K562 (cell line): ENCODE results near the gene MUC5B. TPM values are rescaled to one million over a fixed set of nuclear protein-coding genes. Genes with fewer than 3 reads are reported as not detected.

ENCODE experiments used
- ATAC-seq: fragments of 200-7000 bp; cut with Tn5 transposase; 3 replicates; pipeline ENCODE4 v1.9.1; 2020; ENCODE audit warnings: moderate library complexity
- BruUV-seq: library from RNA; stranded (reverse); fragments of 400-500 nt; replicated peaks from 2 replicates; lab custom pipeline; 2021; lab: Mats Ljungman, UMichigan
- CTCF ChIA-PET: fragments of 300-600 bp; formaldehyde crosslinking; extraction: SDS; loops from one replicate; lab custom pipeline; 2021; ENCODE audit warnings: low intra/inter-chr PET ratio; lab: Yijun Ruan, JAX
- POLR2A ChIA-PET: fragments of 300-600, 350-650 bp; sonication (Branson Sonifier 250); formaldehyde crosslinking; extraction: SDS; loops from one replicate; lab custom pipeline; 2021; ENCODE audit warnings: antibody characterized with exemption, inconsistent platforms; lab: Yijun Ruan, JAX
- DNase-seq, 4 experiments: peaks; one replicate each; pipeline versions ENCODE4 v3.0.0 to v3.0.0-alpha.2; 2011 to 2018; ENCODE audit warnings: low spot score in 3 of 4, mixed read lengths in 3 of 4; ENCODE audit errors: extremely low read depth in 1 of 4
- FAIRE-seq: peaks from 2 replicates; lab custom pipeline; 2011; peaks lifted over from hg19 to GRCh38; lab: Jason Lieb, UNC
- H2AFZ ChIP-seq: 2 replicates; pipeline ENCODE4 v1.6.0; 2011; ENCODE audit warnings: low read depth, low read length, control low read depth, inconsistent platforms
- H3K27ac ChIP-seq: fragments of 200-600 bp; 3 replicates; pipeline ENCODE4 v1.8.0; 2011; ENCODE audit warnings: low read depth, mild to moderate bottlenecking, control low read depth, inconsistent platforms, low read length, moderate library complexity, mixed read lengths; ENCODE audit errors: extremely low read depth
- H3K27me3 ChIP-seq, 2 experiments: fragments of 300-600 bp in 1 of 2; 2 replicates in 1 of 2; 3 replicates in 1 of 2; pipeline versions ENCODE4 v1.6.0 to v1.8.0; 2011; ENCODE audit warnings: inconsistent platforms in 2 of 2, low read length in 2 of 2, mild to moderate bottlenecking in 1 of 2, mixed read lengths in 1 of 2, moderate library complexity in 1 of 2; ENCODE audit not compliant: control insufficient read depth in 2 of 2, insufficient read depth in 2 of 2
- H3K36me3 ChIP-seq: fragments of 300-600 bp; 3 replicates; pipeline ENCODE4 v1.8.0; 2011; ENCODE audit warnings: mild to moderate bottlenecking, low read length, inconsistent platforms; ENCODE audit not compliant: control insufficient read depth, insufficient read depth
- H3K4me1 ChIP-seq, 2 experiments: fragments of 200-600 bp in 1 of 2; replicated peaks in 1 of 2; 2 replicates in 1 of 2; 3 replicates in 1 of 2; pipeline versions ENCODE4 v1.5.1 to v1.8.0; 2011; ENCODE audit warnings: inconsistent platforms in 2 of 2, low read length in 2 of 2, mild to moderate bottlenecking in 1 of 2, mixed read lengths in 1 of 2, moderate library complexity in 1 of 2; ENCODE audit not compliant: control insufficient read depth in 2 of 2, insufficient read depth in 2 of 2
- H3K4me2 ChIP-seq: 2 replicates; pipeline ENCODE4 v1.6.1; 2011; ENCODE audit warnings: low read length, control low read depth, inconsistent platforms, mixed read lengths; ENCODE audit not compliant: insufficient read depth
- H3K4me3 ChIP-seq: fragments of 200-600 bp; sonication (generic), shearing (Covaris generic); 2 replicates; pipeline ENCODE4 v1.5.1; 2016; ENCODE audit warnings: control low read depth, inconsistent platforms
- H3K79me2 ChIP-seq: fragments of 200-600 bp; 3 replicates; pipeline ENCODE4 v1.8.0; 2011; ENCODE audit warnings: low read length, inconsistent platforms; ENCODE audit not compliant: control insufficient read depth, insufficient read depth
- H3K9ac ChIP-seq, 2 experiments: 2 replicates each; pipeline versions ENCODE4 v1.6.0 to v1.6.1; 2011; ENCODE audit warnings: low read depth in 2 of 2, low read length in 2 of 2, control low read depth in 1 of 2, inconsistent platforms in 1 of 2, mild to moderate bottlenecking in 1 of 2, mixed read lengths in 1 of 2; ENCODE audit not compliant: insufficient read depth in 1 of 2
- H3K9me1 ChIP-seq: one replicate; pipeline ENCODE4 v1.6.0; 2011; ENCODE audit warnings: inconsistent platforms, mild to moderate bottlenecking, low read length, moderate library complexity; ENCODE audit not compliant: control insufficient read depth, insufficient read depth
- H3K9me3 ChIP-seq: replicated peaks from 2 replicates; pipeline ENCODE4 v1.5.1; 2011; ENCODE audit warnings: low read depth, low read length, inconsistent platforms; ENCODE audit not compliant: control insufficient read depth, insufficient read depth
- H4K20me1 ChIP-seq: replicated peaks from 2 replicates; pipeline ENCODE4 v1.6.1; 2011; ENCODE audit warnings: low read length, inconsistent platforms, mixed read lengths; ENCODE audit not compliant: control insufficient read depth, insufficient read depth
- ELK1 ChIP-seq: sonication (generic); formaldehyde crosslinking; IDR thresholded peaks from 2 replicates; pipeline ENCODE4 v1.8.1; 2022; ENCODE audit warnings: missing genetic modification reagents
- KLF6 ChIP-seq: fragments of 250-450 bp; sonication (Bioruptor Pico); IDR thresholded peaks from 2 replicates; pipeline ENCODE4 v1.4.0; 2020; ENCODE audit warnings: mild to moderate bottlenecking, moderate library complexity, borderline replicate concordance
- MEIS2 ChIP-seq: fragments of 450-650 bp; IDR thresholded peaks from 2 replicates; pipeline ENCODE4 v1.6.1; 2014; ENCODE audit warnings: mild to moderate bottlenecking; ENCODE audit not compliant: partially characterized antibody
- NONO ChIP-seq, 2 experiments: fragments of 200-400 bp in 1 of 2; fragments of 450-650 bp in 1 of 2; formaldehyde crosslinking in 1 of 2; IDR thresholded peaks; 2 replicates each; pipeline ENCODE4 v1.6.1; 2017; ENCODE audit warnings: low read depth in 2 of 2, mild to moderate bottlenecking in 2 of 2, moderate library complexity in 2 of 2, low read length in 1 of 2
- PTBP1 ChIP-seq: fragments of 200-400 bp; formaldehyde crosslinking; IDR thresholded peaks from 2 replicates; pipeline ENCODE4 v1.6.1; 2017; ENCODE audit warnings: low read depth, low read length
- RAD51 ChIP-seq: fragments of 450-650 bp; IDR thresholded peaks from 2 replicates; pipeline ENCODE4 v1.7.1; 2016; ENCODE audit warnings: low read depth, mild to moderate bottlenecking, borderline replicate concordance
- SRF ChIP-seq, 2 experiments: fragments of 250-450, 450-650 bp in 1 of 2; sonication (Bioruptor Pico) in 1 of 2; sonication (generic) in 1 of 2; formaldehyde crosslinking; IDR thresholded peaks; 2 replicates each; pipeline versions ENCODE4 v1.5.0 to v1.5.1; 2020 to 2022; ENCODE audit warnings: mild to moderate bottlenecking in 1 of 2, missing genetic modification reagents in 1 of 2
- U2AF2 ChIP-seq: fragments of 200-400 bp; formaldehyde crosslinking; optimal IDR thresholded peaks from 2 replicates; pipeline ENCODE3; 2017; ENCODE audit warnings: low read depth, mild to moderate bottlenecking, low read length
- VEZF1 ChIP-seq: fragments of 200-800 bp; sonication (Bioruptor generic); IDR thresholded peaks from 2 replicates; pipeline ENCODE4 v1.6.1; 2017; ENCODE audit warnings: missing genetic modification characterization, missing compliant biosample characterization
- ZNF121 ChIP-seq: sonication (generic); formaldehyde crosslinking; conservative IDR thresholded peaks from 2 replicates; pipeline ENCODE4 v1.8.0; 2022; ENCODE audit warnings: missing genetic modification reagents
- ZNF57 ChIP-seq: fragments of 450-650 bp; formaldehyde crosslinking; IDR thresholded peaks from 2 replicates; pipeline ENCODE4 v1.4.0; 2020; ENCODE audit warnings: mild to moderate bottlenecking, moderate library complexity
- WGBS: fragments of 100-300 bp; shearing (Covaris generic); methylation state at CpG from one replicate; pipeline ENCODE4 v1.1.6; 2016; ENCODE audit warnings: low coverage, mixed read lengths; ENCODE audit not compliant: insufficient coverage; ENCODE audit errors: missing lambda C conversion rate; 5-methylcytosine and 5-hydroxymethylcytosine counted together
- in situ Hi-C: fragments of 300-500 bp; cut with MboI; formaldehyde crosslinking; loops from 4 replicates; pipeline ENCODE4 v1.15.0; 2018; ENCODE audit warnings: inconsistent platforms, mixed read lengths
- intact Hi-C: fragments of 100-400 bp; cut with micrococcal nuclease; formaldehyde crosslinking; loops from 2 replicates; pipeline ENCODE4 v1.14.2; 2022
- polyA plus RNA-seq, 8 experiments: library from polyadenylated mRNA; depleted of rRNA in 4 of 8; stranded (reverse) in 5 of 8; unstranded in 3 of 8; fragments of >200 nt; fragmentation: Nextera tagmentation in 2 of 8; fragmentation: Illumina TruSeq in 1 of 8; extraction: Ambion mirVana in 2 of 8; extraction: Trizol in 1 of 8; gene quantifications; 2 replicates each; pipeline versions ENCODE4 v1.2.1 to v1.2.3, GENCODE V29; 2011 to 2014; ENCODE audit warnings: inconsistent platforms in 1 of 8, missing spikeins in 1 of 8
- total RNA-seq, 7 experiments: library from RNA; depleted of rRNA in 6 of 7; stranded (reverse); fragments of >200 nt in 6 of 7; fragmentation: Illumina TruSeq in 2 of 7; extraction: Trizol in 2 of 7; gene quantifications; 2 replicates each; pipeline versions ENCODE4 v1.2.1 to v1.2.3, GENCODE V29; 2011 to 2021; ENCODE audit warnings: low replicate concordance in 1 of 7
- TF ChIP-seq, protein P1 (sequence below): fragments of 450-650 bp; formaldehyde crosslinking; IDR thresholded peaks from 2 replicates; pipeline ENCODE4 v1.4.0; 2022; ENCODE audit warnings: missing genetic modification characterization
- TF ChIP-seq, protein P2 (sequence below): fragments of 450-650 bp; formaldehyde crosslinking; IDR thresholded peaks from 2 replicates; pipeline ENCODE4 v1.4.0; 2022; ENCODE audit warnings: missing genetic modification characterization
- TF ChIP-seq, protein P3 (sequence below): sonication (generic); formaldehyde crosslinking; IDR thresholded peaks from 2 replicates; pipeline ENCODE4 v1.8.0; 2022; ENCODE audit warnings: mild to moderate bottlenecking, missing genetic modification reagents

The MUC5B gene
- total and polyA plus RNA-seq, 9 of the 15 experiments (the other 6 are each of a cell fraction or from before 2014, with no cell fraction given) = 0.04 to 0.95 TPM; not detected in 7

- peaks cover 0 to 18% of the 10 kb centered on the region in 2 experiments; a peak in 1 of 5 replicates for H3K4me1 ChIP-seq
- H2AFZ ChIP-seq = no peak overlapping the region
- WGBS = 2% methylated on average over 14 of the region's 17 CpGs
These were observed 43.2 kb upstream of the MUC5B start for GRCh38 chr11:1179641-1180040.

More at GRCh38 chr11:1179641-1180040, 43.2 kb upstream of the MUC5B start:
- no peaks in the 10 kb centered on the region; the same call in 1 of the 2 replicates for H3K9me3 ChIP-seq
- intact Hi-C loops (no loop called here), in situ Hi-C loops (no loop called here)
- no peaks in the 10 kb centered on the region for H3K9me1 ChIP-seq
- FAIRE-seq (no peak), ATAC-seq (no peak), DNase-seq (no peak)
- TF ChIP-seq, protein P1, sequence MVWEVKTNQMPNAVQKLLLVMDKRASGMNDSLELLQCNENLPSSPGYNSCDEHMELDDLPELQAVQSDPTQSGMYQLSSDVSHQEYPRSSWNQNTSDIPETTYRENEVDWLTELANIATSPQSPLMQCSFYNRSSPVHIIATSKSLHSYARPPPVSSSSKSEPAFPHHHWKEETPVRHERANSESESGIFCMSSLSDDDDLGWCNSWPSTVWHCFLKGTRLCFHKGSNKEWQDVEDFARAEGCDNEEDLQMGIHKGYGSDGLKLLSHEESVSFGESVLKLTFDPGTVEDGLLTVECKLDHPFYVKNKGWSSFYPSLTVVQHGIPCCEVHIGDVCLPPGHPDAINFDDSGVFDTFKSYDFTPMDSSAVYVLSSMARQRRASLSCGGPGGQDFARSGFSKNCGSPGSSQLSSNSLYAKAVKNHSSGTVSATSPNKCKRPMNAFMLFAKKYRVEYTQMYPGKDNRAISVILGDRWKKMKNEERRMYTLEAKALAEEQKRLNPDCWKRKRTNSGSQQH (CRISPR knock-in tag) = no peak
- TF ChIP-seq NONO (IDR thresholded peaks at IDR 0.05; ENCODE audit: low read depth in 2 of 2, low read length in 1 of 2) (no peak), PTBP1 (no peak), SRF (CRISPR knock-in tag; IDR thresholded peaks at IDR 0.05) (no peak), ELK1 (no peak), KLF6 (CRISPR knock-in tag) (no peak), MEIS2 (no peak), ZNF121 (CRISPR knock-in tag) (no peak), RAD51 (no peak), ZNF57 (no peak), VEZF1 (CRISPR knock-in tag) (no peak), U2AF2 (no peak)
- TF ChIP-seq, protein P2, sequence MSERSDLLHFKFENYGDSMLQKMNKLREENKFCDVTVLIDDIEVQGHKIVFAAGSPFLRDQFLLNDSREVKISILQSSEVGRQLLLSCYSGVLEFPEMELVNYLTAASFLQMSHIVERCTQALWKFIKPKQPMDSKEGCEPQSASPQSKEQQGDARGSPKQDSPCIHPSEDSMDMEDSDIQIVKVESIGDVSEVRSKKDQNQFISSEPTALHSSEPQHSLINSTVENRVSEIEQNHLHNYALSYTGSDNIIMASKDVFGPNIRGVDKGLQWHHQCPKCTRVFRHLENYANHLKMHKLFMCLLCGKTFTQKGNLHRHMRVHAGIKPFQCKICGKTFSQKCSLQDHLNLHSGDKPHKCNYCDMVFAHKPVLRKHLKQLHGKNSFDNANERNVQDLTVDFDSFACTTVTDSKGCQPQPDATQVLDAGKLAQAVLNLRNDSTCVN (CRISPR knock-in tag) = no peak
- TF ChIP-seq, protein P3, sequence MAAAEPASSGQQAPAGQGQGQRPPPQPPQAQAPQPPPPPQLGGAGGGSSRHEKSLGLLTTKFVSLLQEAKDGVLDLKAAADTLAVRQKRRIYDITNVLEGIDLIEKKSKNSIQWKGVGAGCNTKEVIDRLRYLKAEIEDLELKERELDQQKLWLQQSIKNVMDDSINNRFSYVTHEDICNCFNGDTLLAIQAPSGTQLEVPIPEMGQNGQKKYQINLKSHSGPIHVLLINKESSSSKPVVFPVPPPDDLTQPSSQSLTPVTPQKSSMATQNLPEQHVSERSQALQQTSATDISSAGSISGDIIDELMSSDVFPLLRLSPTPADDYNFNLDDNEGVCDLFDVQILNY (CRISPR knock-in tag) = no peak
- peaks cover 0 to 22% of the 10 kb centered on the region in 2 experiments; a peak in 2 of 5 replicates for H3K27me3 ChIP-seq
- ChIA-PET POLR2A (no interaction called here), CTCF (no interaction called here)
- H4K20me1 ChIP-seq = no peaks in the 10 kb centered on the region
- no peak overlapping the region for H3K4me3 ChIP-seq
- H3K27ac ChIP-seq = no peak overlapping the region
- no peak overlapping the region; a peak in 1 of 4 replicates for H3K9ac ChIP-seq
- H3K79me2 ChIP-seq = no peaks in the 10 kb centered on the region
- H3K4me2 ChIP-seq = no peak overlapping the region
- no peaks in the 10 kb centered on the region for H3K36me3 ChIP-seq
- no TSS peak for BruUV-seq
